Activated CD8-positive, alpha-beta memory T cell treated with anti-CD3 and anti-CD28 coated beads, Interleukin-2, amount 50 U/mL, for 48 hours (primary cell): ENCODE data around the gene NUDT3.
"Not testable (repeated sequence)": the region's sequence is repeated elsewhere in the genome, so short reads cannot be mapped to it uniquely, and the experiment has no call there.

Experiments
- DNase-seq: peaks from one replicate; pipeline ENCODE4 v3.0.0-alpha.2; 2020

Gene NUDT3

DNA sequence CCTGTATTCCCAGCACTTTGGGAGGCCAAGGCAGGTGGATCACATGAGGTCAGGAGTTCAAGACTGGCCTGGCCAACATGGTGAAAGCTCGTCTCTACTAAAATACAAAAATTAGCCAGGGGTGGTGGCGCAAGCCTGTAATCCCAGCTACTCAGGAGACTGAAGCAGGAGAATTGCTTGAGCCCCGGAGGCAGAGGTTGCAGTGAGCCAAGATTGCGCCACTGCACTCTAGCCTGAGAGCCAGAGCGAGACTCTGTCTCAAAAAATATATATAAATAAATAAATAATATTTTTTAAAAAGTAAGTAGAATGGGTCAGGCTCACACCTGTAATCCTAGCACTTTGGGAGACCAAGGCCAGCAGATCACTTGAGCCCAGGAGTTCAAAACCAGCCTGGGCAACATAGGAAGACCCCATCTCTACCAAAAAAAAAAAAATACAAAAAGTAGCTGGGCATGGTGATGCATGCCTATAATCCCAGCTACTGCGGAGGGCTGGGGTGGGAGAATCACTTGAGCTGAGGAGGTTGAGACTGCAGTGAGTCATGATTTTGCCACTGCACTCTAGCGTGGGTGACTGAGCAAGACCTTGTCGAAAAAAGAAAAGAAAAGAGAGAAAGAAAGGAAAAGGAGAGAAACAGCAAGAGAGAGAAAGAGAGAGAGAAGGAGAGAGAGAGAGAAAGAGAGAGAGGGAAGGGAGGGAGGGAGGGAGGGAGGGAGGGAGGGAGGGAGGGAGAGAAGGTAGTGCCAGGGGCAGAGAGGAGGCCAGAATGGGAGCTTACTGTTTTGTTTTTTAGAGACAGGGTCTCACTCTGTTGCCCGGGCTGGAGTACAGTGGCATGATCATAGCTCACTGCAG lies 26.5 kb downstream of the NUDT3 start:
- DNase-seq, result not testable (repeated sequence)

DNA sequence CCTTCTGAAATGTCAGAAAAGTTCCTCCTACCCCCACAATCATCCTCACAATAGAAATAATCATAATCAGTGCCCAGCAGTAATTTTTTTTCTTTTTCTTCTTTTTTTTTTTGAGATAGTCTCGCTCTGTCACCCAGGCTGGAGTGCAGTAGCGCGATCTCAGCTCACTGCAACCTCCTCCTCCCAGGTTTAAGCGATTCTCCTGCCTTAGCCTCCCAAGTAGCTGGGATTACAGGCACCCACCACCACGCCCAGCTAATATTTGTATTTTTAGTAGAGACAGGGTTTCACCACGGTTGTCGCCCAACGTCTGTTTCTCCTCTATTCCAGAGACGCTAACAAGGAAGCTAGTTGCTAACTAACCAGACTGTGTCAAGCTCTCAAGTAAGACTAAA lies 28.8 kb downstream of the NUDT3 start:
- DNase-seq, result not testable (repeated sequence)

DNA sequence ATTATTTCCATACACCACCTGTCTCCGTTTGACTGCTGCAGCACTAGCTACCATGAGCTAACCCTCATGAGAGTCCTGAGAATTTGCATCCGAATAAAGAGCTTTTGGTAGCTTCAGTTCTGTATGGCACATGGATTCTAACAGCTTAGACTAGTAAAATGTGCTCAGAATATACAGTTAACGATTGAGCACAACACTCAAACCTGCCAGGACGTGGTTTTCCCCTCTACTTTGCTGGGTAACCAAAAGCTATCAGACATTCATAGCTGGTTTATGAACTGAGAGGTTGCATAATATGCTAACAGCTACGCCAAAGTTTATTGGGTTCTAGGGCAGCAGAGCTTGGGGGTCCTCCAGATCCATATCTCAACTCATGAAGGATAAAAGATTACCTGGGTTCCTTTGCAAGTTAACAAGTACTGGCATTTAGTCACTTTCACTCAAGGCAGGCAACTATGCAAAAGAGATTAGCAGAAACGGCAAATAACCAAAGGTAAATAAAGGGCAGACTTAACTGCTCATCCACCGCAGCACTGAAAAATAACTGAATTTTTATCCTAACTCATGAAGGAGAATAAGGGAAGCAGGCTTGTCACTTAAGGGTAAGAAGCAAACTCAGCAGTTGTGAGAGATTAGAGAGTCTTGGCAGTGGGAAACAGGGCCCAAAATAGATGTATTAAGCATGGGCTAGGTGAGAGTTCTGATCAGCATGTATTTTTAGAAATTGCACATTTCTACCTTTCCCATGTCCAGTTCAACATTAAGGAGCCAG lies 29.4 kb downstream of the NUDT3 start:
- no peak for DNase-seq

DNA sequence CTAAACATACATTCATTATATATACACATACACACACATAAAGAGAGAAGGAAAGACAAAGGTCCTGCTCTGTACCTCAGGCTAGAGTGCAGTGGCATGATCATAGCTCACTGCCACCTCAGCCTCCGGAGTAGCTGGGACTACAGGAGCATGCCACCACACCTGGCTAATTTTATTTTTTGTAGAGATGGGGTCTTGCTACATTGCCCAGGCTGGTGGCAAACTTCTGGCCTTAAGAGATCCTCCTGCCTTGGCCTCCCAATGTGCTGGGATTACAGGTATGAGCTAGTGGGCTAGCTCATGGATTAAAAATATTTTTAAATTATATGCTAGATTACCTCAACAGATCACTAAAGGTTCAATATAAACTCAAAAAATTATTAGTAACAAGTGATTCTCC lies 30.3 kb downstream of the NUDT3 start:
- DNase-seq, result no peak

DNA sequence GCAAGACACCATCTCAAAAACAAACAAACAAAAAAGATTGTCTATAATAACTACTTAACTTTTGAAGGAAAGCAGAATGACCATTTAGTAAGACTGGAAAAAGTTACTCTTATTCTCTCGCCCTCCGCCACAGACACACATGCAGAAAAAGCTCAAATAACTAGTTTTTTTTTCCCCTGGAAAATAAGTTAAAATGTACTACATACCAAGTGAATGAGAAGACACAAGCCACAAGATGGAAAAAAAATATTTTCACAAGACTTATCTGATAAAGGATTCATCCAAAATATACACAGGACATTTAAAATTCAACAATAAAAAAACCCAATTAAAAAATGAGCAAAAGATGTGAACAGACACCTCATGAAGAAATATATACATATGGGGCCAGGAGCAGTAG lies 31.9 kb downstream of the NUDT3 start:
- no peak for DNase-seq

DNA sequence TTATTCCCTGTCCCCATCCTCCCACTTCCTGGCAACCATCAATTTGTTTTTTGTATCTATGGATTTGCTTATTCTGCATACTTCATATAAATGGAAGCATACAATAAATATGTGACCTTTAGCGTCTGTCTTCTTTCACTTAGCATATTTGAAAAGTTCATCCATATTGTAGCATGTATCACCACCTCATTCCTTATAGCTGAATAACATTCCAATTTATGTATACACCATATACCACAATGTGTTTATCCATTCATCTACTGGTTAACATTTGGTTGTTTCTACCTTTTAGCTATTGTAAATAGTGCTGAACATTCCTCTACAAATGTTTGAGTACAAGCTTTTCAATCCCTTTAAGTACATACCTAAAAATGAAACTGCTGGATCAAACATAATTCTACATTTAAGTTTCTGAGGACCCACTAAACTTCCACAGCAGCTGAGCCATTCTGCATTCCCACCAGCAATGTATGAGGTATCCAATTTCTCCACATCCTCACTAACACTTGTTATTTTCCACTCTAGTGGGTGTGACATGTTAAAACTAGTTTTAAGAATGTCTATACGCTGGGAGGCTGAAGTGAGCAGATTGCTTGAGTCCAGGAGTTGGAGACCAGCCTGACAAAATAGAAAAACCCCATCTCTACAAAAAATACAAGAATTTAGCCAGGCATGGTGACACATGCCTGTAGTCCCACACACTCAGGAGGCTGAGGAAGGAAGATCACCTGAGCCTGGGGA lies 32.9 kb downstream of the NUDT3 start:
- DNase-seq, result no peak

DNA sequence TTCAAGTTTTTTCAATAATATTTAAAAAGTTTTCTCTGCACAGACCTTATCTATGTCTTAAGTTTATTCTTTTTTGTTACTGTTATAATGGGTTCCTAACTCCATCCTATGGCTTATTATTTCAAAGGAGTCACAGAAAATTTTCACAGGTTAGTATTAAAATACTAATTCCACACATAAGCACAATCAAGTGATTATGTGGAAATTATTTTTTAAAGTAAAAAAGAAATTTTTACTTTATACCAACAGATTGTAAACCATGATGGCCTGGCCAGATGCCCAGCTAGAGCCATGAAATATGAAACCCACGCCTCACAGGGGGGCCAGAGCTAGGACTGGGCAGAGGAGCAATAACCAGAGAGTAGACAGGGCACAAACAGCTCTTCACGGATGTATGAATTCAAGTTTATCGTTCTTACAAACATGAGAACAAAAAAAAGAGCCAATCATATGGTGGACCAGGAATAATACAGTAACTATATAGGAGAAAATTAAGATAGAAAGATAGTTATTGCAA lies 34.0 kb downstream of the NUDT3 start:
- DNase-seq, result no peak

DNA sequence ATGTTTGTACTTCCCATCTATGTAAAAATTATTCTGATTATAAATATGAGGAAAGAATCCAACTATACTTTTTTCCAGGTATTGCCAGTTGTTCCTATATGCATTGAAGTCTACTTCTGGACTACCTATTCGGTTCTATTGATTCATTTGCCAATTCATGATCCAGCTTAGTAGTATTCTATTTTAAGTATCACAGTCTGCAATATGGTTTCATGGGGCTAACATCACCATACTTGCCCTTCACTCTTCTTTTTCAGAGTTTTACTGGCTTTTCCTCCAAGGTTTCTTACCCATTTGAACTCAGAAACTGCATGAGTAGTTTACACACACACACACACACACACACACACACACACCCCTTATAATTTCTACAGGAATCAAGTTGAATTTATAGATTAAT lies 34.5 kb downstream of the NUDT3 start:
- DNase-seq, result no peak

DNA sequence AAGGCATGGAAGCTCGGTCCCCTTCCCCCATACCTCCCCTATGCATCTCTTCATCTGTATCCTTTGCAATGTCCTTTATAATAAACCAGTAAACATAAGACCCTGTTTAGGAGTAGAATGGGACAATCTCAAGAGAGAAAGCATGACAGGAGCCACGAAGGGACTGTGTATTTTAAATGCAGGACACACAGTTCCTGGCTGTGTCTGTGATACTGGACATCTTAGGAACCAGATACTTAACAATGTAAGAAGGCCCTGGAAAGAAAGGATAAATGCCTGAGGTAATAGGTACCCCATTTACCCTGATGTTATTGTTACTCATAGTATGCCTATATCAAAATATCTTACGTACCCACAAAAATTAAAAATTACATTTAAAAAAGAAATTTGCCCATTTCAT lies 36.6 kb downstream of the NUDT3 start:
- no peak for DNase-seq

DNA sequence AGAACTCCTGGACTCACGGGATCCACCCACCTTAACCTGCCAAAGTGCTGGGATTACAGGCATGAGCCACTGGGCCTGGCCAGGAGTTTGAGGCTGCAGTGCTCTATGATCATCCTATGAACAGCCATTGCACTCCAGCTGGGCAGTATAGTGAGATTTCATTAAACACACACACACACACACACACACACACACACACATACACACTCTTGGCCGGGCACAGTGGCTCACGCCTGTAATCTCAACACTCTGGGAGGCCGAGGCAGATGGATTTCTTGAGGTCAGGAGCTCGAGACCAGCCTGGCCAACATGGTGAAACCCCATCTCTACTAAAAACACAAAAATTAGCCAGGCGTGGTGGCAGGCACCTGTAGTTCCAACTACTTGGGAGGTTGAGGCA lies 38.2 kb downstream of the NUDT3 start:
- DNase-seq, result not testable (repeated sequence)

DNA sequence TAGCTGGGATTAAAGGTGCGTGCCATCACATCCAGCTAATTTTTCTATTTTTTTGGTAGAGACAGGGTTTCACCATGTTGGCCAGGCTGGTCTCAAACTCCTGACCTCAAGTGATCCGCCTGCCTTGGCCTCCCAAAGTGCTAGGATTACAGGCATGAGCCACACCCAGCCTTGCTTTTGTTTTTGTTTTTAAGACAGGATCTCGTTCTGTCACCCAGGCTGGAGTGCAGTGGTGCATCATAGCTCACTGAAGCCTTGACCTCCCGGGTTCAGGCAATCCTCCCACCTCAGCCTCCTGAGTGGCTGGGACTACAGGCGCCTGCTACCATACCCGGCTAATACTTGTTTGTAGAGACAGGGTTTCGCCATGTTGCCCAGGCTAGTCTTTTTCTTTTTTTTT lies 38.9 kb downstream of the NUDT3 start:
- not testable (repeated sequence) for DNase-seq

DNA sequence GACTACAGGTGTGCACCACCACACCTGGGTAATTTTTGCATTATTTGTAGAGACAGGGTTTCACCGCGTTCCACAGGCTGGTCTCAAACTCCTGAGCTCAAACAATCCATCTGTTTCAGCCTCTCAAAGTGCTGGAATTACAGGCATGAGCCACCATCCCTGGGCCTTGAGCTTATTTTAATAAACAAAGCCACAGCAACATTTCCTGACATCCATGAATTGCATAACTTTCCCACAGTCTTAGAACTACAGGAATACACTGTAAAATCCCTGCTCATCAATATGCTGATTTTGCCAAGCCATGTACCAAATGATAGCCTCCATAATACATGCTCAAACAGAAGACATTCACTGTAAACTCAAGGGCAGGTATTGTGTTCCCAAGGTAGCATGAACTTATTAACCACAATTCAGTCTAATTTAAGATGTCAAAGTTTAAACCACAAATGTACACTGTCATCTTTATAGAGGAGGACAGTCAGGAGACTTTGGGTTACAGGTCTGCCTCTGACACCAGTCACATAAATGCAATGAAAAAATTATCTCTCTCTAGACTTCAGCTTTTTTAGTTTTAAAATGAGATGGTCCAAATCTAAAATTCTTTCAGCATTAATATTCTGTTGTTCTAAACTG lies 40.0 kb downstream of the NUDT3 start:
- no peak for DNase-seq

DNA sequence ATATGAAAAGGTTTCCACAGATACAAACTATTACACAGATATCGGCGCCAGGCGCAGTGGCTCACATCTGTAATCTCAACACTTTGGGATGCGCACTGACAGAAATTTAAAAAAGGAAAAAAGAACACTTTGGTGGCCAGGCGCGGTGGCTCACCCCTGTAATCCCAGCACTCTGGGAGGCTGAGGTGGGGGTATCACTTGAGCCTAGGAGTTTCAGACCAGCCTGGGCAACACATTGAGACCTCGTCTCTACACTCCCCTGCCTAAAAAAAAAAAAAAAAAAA lies 41.6 kb downstream of the NUDT3 start:
- DNase-seq, result no peak

DNA sequence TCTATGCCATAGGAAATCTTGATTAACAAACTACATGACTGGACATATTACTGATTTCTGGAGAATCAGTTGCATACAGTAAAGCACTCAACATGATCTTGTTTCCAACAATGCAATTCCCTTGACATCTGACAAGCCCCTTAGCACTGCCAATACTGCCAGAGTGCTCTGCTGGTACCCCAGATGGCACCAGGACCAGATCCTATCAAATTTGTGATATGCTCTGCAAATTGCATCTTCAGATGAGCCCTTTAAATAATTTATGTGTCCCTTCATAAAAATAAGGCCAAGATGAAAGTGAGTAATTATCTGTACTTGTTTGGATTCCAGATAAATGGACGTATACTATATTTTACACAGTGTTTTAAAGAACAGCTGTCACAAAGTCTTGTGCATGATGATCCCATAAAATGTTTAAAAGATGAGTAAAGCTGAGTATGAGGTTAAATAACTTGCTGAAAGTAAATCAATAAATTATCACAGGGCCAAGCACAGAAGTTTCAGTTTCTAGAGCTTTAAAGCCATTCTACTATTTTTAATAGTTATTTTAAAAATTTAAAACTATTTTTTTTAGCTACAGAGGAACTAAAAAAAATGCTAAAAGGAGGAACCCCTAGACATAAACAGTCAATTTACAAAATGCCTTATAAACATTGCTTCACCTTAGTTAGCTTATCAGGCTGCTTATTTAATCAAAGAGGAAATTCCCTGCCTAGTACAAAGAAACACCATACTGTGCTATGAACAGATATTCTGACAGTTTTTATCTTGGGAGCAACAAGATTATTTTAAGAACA lies 42.1 kb downstream of the NUDT3 start:
- DNase-seq, result no peak

DNA sequence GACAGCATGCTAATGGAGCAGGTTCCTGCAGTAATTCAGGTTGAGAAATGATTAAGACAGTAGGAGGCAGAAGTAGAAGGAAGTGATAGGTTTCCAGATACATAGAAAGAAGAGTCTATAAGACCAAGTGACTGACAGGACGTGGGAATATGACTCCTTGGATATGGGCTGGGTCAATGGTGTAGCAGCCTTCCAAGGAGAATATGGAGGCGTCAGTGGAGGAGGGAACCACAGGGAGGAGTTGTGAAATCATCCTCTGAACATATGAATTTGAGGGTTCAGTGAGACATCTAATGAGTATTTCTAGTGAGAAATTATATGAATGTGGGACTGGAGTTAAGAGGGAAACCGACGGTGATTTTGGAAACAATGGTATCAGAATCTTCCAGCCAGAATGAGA lies 43.3 kb downstream of the NUDT3 start:
- DNase-seq, result no peak

DNA sequence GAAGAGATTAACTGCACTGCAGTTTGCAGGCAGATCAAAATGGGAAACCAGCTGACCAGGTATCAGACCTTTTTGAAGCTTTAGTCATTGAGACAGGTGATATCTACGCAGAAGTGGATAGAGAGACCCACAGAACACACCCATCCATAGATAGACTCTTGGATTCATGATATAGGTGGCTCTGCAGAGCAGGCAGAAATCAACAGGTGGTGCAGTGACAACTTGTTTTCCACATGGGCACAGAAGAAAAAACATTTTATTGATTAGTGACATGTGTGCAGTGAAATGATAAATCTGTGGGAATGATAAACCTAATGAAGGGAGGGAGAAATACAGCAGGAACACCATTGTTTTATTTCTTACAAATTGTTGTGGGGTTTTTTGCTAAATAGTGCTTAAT lies 45.2 kb downstream of the NUDT3 start:
- no peak for DNase-seq

DNA sequence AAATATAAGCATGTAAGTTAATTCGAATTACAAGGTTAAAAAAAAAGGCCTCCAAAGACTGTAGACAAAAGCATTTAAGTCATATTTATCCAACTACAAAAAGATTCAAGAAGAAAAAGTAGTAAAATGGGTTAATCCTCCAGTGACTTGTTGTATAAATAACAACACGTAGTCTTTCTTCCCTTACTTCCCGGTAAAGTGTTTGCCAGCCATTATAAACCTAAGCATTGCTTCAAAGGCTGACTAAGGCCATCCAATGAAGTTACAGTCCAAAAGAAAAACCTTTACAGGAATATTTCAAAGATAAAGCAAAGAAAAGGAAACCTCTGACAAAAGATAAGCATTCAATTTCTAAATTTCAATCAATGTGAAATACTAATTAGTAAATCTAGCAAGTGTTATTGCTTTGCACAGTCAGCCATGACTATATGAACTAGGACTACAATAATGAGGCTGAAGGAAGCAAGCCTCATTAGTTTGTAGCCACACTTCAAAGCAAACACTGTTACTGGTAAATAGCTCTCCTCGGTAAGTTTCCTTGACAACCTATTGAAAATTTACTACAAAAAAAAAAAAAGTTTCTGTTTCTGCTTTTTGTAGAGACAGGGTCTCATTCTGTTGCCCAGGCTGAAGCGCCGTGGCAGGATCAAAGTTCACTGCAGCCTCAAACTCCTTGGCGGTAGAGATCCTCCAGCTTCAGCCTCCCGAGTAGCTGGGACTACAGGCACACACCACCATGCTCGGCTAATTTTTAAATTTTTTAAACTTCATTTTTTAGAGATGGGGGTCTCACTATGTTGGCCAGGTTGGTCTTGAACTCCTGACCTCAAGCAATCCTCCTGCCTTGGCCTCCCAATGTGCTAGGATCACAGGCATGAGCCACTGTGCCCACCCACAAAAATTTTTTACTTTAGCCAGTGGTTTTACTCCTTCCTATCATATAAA lies 46.0 kb downstream of the NUDT3 start:
- no peak for DNase-seq

DNA sequence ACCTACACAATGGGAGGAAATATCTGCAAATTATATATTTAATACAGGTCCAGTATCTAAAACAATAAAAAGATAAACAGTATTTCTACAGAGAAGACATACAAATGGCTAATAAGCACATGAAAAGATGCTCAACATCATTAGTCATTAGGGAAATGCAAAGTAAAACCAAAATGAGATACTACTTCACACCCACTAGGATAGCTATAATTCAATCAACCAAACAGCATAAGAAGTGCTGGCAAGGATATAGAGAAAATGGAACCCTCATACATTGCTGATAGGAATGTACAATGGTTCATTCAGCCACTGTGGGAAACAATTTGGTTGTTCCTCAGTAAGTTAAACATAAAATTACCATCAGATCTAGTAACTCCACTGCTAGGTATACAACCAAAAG lies 48.7 kb downstream of the NUDT3 start:
- no peak for DNase-seq

DNA sequence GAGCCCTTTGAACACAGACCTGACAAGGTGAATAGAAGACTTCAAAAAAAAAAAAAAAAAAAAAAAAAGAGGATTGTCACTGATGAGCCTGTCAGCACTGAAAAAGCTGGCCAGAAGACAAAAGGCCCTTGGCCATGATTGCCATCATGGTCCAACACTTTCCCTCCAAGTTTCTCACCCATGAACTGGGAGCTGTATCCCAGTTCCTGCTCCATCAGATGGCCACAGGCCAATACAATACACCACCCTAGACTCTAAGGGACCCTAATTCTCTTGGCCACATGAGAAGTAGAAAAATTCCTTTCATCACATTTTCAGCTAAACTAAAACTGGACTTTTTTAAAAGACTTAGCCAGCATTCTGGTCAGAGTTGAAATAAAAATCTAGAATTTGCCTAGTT lies 50.2 kb downstream of the NUDT3 start:
- DNase-seq, result no peak

DNA sequence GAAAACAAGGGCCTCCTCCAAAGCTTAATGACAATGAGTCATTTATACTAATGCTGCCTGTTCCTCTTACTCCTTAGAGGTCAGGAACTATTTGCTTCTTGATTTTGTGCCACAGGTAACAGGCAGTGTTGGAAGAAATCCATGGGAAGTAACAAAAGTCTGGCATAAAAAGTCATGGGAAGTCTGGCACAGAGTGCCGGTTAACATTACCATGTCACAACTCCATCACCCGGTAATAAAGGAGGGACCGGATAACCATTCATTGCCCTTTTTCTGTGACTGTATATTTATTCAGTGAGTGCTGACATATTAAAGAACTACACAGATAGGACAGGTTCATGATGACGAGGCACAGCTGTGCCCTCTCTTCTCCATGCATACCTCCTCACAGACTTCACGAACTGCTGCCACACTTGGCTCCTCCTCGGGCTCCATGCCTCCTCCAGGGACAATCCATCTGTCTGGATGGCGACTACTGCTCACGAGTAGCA lies 50.9 kb downstream of the NUDT3 start:
- DNase-seq, result no peak

DNA sequence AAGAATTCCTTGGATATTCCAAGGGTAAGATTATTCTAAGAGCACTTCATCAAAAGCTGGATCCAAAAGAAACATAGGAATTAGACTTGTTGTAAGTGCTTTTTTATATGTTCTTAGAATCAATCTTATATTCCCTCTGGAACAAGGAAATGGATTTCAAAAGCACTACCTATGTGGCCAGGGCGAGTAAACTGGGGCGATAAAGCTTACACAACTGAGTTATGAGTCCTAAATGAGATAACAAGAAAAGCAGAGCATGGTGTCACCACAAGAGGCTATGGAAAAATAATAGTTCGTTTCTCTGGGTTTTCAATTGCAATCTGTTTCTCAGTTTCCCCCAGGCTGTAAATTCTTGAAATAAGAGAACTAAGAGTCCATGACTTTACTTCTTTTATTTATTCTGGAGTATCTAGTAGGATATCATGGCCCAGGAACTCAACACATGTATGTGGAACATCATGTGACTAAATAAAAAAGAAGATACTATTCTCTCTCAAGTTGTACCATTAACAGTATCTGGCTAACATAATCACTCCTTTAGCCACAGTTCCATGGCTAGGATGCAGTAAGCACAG lies 51.5 kb downstream of the NUDT3 start:
- no peak for DNase-seq
